ENCODE data around the gene TRABD2B.

DNA sequence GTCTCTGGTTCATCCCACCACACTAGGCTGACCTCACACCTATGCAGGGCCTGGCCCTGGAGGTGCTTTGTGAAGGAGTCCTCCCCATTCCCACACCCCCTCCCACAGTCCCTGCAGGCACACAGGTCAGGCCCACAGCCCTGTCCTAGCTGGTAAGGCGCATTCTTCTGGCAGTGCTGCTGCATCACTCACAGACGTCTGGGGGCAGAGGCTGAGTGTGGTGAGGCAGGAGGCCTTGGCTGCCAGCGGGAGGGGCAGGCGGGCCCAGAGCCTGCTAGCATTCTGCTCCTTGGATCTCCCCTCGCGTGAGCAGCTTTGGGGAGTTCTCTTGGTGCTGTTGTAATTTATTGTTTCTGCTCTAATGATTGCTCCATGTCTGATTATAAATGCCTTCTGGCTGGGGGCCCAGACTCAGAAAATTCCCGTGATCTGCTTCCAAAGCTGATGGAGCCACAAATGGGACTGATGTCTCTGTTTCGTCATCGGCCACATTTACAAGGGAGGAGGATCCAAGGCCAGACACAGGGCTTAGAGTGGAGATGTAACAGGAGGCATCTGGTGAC, 62.9 kb downstream of the TRABD2B start:
- TF ChIP-seq, protein P1, sequence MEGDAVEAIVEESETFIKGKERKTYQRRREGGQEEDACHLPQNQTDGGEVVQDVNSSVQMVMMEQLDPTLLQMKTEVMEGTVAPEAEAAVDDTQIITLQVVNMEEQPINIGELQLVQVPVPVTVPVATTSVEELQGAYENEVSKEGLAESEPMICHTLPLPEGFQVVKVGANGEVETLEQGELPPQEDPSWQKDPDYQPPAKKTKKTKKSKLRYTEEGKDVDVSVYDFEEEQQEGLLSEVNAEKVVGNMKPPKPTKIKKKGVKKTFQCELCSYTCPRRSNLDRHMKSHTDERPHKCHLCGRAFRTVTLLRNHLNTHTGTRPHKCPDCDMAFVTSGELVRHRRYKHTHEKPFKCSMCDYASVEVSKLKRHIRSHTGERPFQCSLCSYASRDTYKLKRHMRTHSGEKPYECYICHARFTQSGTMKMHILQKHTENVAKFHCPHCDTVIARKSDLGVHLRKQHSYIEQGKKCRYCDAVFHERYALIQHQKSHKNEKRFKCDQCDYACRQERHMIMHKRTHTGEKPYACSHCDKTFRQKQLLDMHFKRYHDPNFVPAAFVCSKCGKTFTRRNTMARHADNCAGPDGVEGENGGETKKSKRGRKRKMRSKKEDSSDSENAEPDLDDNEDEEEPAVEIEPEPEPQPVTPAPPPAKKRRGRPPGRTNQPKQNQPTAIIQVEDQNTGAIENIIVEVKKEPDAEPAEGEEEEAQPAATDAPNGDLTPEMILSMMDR (IDR thresholded peaks at IDR 0.05; ENCODE audit: low read depth, low read length, missing input control) = no peak
- TF ChIP-seq, protein P2, sequence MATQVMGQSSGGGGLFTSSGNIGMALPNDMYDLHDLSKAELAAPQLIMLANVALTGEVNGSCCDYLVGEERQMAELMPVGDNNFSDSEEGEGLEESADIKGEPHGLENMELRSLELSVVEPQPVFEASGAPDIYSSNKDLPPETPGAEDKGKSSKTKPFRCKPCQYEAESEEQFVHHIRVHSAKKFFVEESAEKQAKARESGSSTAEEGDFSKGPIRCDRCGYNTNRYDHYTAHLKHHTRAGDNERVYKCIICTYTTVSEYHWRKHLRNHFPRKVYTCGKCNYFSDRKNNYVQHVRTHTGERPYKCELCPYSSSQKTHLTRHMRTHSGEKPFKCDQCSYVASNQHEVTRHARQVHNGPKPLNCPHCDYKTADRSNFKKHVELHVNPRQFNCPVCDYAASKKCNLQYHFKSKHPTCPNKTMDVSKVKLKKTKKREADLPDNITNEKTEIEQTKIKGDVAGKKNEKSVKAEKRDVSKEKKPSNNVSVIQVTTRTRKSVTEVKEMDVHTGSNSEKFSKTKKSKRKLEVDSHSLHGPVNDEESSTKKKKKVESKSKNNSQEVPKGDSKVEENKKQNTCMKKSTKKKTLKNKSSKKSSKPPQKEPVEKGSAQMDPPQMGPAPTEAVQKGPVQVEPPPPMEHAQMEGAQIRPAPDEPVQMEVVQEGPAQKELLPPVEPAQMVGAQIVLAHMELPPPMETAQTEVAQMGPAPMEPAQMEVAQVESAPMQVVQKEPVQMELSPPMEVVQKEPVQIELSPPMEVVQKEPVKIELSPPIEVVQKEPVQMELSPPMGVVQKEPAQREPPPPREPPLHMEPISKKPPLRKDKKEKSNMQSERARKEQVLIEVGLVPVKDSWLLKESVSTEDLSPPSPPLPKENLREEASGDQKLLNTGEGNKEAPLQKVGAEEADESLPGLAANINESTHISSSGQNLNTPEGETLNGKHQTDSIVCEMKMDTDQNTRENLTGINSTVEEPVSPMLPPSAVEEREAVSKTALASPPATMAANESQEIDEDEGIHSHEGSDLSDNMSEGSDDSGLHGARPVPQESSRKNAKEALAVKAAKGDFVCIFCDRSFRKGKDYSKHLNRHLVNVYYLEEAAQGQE (IDR thresholded peaks at IDR 0.05) = no peak
- TF ChIP-seq, protein P3, sequence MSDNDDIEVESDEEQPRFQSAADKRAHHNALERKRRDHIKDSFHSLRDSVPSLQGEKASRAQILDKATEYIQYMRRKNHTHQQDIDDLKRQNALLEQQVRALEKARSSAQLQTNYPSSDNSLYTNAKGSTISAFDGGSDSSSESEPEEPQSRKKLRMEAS (IDR thresholded peaks at IDR 0.05) = no peak
- no peak for TF ChIP-seq YY1 (IDR thresholded peaks at IDR 0.05)
